Measurements from ENCODE around the gene TBL1X. TPM values are rescaled to one million over a fixed set of nuclear protein-coding genes. Genes with fewer than 3 reads are reported as not detected.

TBL1X gene
- total and polyA plus RNA-seq, 2 donors (not counting 1 experiment from before 2014, with no cell fraction given): 8.8 to 65.1 TPM

DNA sequence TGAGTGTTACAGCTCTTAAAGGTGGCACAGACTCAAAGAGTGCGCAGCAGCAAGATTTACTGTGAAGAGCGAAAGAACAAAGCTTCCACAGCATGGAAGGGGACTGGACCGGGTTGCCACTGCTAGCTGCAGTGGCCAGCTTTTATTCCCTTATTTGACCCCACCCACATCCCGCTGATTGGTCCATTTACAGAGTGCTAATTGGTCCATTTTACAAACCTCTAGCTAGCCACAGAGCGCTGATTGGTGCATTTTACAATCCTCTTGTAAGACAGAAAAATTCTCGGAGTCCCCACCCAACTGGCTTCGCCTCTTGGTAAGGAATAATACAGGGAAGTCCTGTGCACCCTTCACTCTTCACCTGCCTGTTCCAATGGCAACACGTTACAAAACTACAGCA, 319.5 kb downstream of the TBL1X start:
- Mint-ChIP-seq H3K4me1 (no peaks in the 10 kb centered on the region), H3K9me3 (ENCODE audit: insufficient read depth) (no peaks in the 10 kb centered on the region), H3K27ac (no peak overlapping the region), H3K27me3 (peaks cover 20% of the 10 kb centered on the region), H3K4me3 (no peak overlapping the region)
- POLR2A ChIA-PET: no interaction called here
- ATAC-seq (ENCODE audit: low read depth) (no peak), DNase-seq (no peak)
- peaks cover 0 to 14% (median 2%) of the 10 kb centered on the region in 4 experiments for H3K27me3 ChIP-seq (replicated peaks in 1 of 4; ENCODE audit: control extremely low read depth in 1 of 4, control insufficient read depth in 3 of 4, insufficient read depth in 4 of 4, low read length in 3 of 4)
- H3K4me2 ChIP-seq (replicated peaks; ENCODE audit: low read depth, low read length, poor library complexity, severe bottlenecking): no peak overlapping the region
- H3K9ac ChIP-seq (ENCODE audit: low read length): no peak overlapping the region
- peaks cover 0 to 3% of the 10 kb centered on the region in 2 donors for H3K4me1 ChIP-seq (ENCODE audit: control insufficient read depth in 2 of 2, insufficient read depth in 2 of 2, low read length in 2 of 2)
- H3K4me3 ChIP-seq (ENCODE audit: control extremely low read depth in 1 of 5, extremely low read depth in 1 of 5, insufficient read depth in 1 of 5, low read depth in 2 of 5, low read length in 4 of 5): no peak overlapping the region
- 92% methylated on average over 2 of the region's 8 CpGs for WGBS (ENCODE audit: insufficient coverage)
- H3K9me3 ChIP-seq (ENCODE audit: control extremely low read depth in 1 of 3, control insufficient read depth in 2 of 3, insufficient read depth in 1 of 3, low read length in 2 of 3): peaks cover 0 to 3% (median 0%) of the 10 kb centered on the region in 3 donors
- no peaks in the 10 kb centered on the region for H4K20me1 ChIP-seq (ENCODE audit: control insufficient read depth, insufficient read depth, low read length, poor library complexity, severe bottlenecking)
- TF ChIP-seq CTCF (IDR thresholded peaks at IDR 0.05): no peak
- no peak for TF ChIP-seq EZH2 (IDR thresholded peaks at IDR 0.05; ENCODE audit: borderline replicate concordance, insufficient read depth, low read depth, low read length, poor library complexity, severe bottlenecking)
- H3K79me2 ChIP-seq (ENCODE audit: control insufficient read depth, insufficient read depth, low read length): no peaks in the 10 kb centered on the region
- H3K27ac ChIP-seq (ENCODE audit: low read length in 2 of 2): no peak overlapping the region
- CTCF ChIA-PET: no interaction called here
- intact Hi-C loops (cut with micrococcal nuclease): no loop called here
- no peaks in the 10 kb centered on the region for H3K36me3 ChIP-seq (replicated peaks in 1 of 2; ENCODE audit: control extremely low read depth in 1 of 2, control insufficient read depth in 1 of 2, extremely low read depth in 1 of 2, insufficient read depth in 2 of 2, low read length in 1 of 2)
- no peak overlapping the region for H2AFZ ChIP-seq (ENCODE audit: insufficient read depth, low read depth, low read length, poor library complexity, severe bottlenecking)

DNA sequence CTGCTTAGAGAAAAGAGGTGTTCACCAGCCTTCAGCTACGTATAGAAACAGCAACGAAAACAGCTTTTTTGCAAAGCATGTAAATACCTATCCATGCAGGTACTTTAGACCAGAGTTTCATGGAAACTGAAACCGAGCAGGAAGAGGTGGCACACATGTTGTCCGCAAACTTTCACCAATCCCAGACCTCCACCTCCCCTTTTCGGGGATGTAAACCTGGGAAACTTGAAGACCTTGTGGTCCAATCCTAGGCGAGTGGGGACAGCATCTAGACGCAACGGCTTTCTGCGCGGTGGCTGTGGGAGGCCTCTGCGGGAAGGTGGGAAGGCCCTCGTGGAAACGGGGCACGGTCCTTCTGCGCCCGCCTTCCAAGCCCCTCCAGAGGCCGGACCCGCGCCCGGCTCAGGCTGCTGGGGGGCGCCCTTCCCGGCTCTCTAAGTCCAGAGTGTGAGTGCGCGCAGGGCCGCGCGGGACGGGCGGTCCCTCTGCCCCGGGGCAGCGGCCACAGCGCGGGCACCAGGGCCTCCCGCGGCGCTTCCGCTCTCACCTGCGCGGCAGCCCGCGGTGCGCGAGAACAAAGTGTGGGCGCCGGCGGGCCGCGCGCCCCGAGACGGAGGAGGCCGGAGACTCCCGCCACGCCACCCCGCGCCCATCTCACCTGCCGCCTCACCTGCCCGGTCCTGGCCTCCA, 320.5 kb downstream of the TBL1X start:
- Mint-ChIP-seq H3K9me3 (ENCODE audit: insufficient read depth) (no peaks in the 10 kb centered on the region), H3K27ac (no peak overlapping the region), H3K4me3 (peak overlapping the region; percentile 50), H3K4me1 (no peaks in the 10 kb centered on the region), H3K27me3 (peaks cover 20% of the 10 kb centered on the region)
- intact Hi-C loops (cut with micrococcal nuclease): no loop called here
- Histone ChIP-seq H3K27me3 (replicated peaks in 1 of 4; ENCODE audit: control extremely low read depth in 1 of 4, control insufficient read depth in 3 of 4, insufficient read depth in 4 of 4, low read length in 3 of 4) (peaks cover 0 to 14% (median 2%) of the 10 kb centered on the region in 4 experiments), H3K79me2 (ENCODE audit: control insufficient read depth, insufficient read depth, low read length) (no peaks in the 10 kb centered on the region), H3K9ac (ENCODE audit: low read length) (no peak overlapping the region), H3K4me3 (ENCODE audit: control extremely low read depth in 1 of 5, extremely low read depth in 1 of 5, insufficient read depth in 1 of 5, low read depth in 2 of 5, low read length in 4 of 5) (no peak overlapping the region), H3K36me3 (replicated peaks in 1 of 2; ENCODE audit: control extremely low read depth in 1 of 2, control insufficient read depth in 1 of 2, extremely low read depth in 1 of 2, insufficient read depth in 2 of 2, low read length in 1 of 2) (no peaks in the 10 kb centered on the region), H4K20me1 (ENCODE audit: control insufficient read depth, insufficient read depth, low read length, poor library complexity, severe bottlenecking) (no peaks in the 10 kb centered on the region), H3K9me3 (ENCODE audit: control extremely low read depth in 1 of 3, control insufficient read depth in 2 of 3, insufficient read depth in 1 of 3, low read length in 2 of 3) (peaks cover 0 to 3% (median 0%) of the 10 kb centered on the region in 3 donors), H3K4me1 (ENCODE audit: control insufficient read depth in 2 of 2, insufficient read depth in 2 of 2, low read length in 2 of 2) (peaks cover 0 to 3% of the 10 kb centered on the region in 2 donors), H3K4me2 (replicated peaks; ENCODE audit: low read depth, low read length, poor library complexity, severe bottlenecking) (peak overlapping the region; percentile 46), H3K27ac (ENCODE audit: low read length in 2 of 2) (no peak overlapping the region), H2AFZ (ENCODE audit: insufficient read depth, low read depth, low read length, poor library complexity, severe bottlenecking) (no peak overlapping the region)
- TF ChIP-seq EZH2 (IDR thresholded peaks at IDR 0.05; ENCODE audit: borderline replicate concordance, insufficient read depth, low read depth, low read length, poor library complexity, severe bottlenecking) (no peak), CTCF (IDR thresholded peaks at IDR 0.05) (no peak)
- ChIA-PET CTCF (no interaction called here), POLR2A (no interaction called here)
- no peak for DNase-seq
- 3% methylated on average over 48 of the region's 58 CpGs for WGBS (ENCODE audit: insufficient coverage)
- ATAC-seq (ENCODE audit: low read depth): no peak

Data from B cell (primary cell).